ENCODE data around the gene PMIS2.

- no peak for TF ChIP-seq POLR2A (IDR thresholded peaks at IDR 0.05; ENCODE audit: extremely low read depth, insufficient read length)
- peak; percentile 51 for TF ChIP-seq CTCF (IDR thresholded peaks at IDR 0.05; ENCODE audit: low read depth, low read length)
- TF ChIP-seq MYC (IDR thresholded peaks at IDR 0.05; ENCODE audit: low read depth, low read length) = no peak
These were observed 36.7 kb upstream of the PMIS2 start for GRCh38 chr19:35549174-35549788.

Data from NB4 (cell line).